Chondrocyte (in vitro differentiated cells): ENCODE data around the gene XKRX. TPM values are rescaled to one million over a fixed set of nuclear protein-coding genes. Genes with fewer than 3 reads are reported as not detected.

Experiments used
- DNase-seq: peaks from one replicate; pipeline ENCODE4 v3.0.0; 2021; ENCODE audit warnings: mixed read lengths, low spot score
- H3K27ac Mint-ChIP-seq: one replicate; pipeline ENCODE4 v1.8.0; 2021; ENCODE audit warnings: mild to moderate bottlenecking, moderate library complexity, mixed read lengths; ENCODE audit not compliant: unreplicated experiment
- H3K27me3 Mint-ChIP-seq: 2 replicates; pipeline ENCODE4 v1.8.0; 2021; ENCODE audit warnings: low read depth, mixed read lengths
- H3K36me3 Mint-ChIP-seq: 2 replicates; pipeline ENCODE4 v1.8.0; 2021; ENCODE audit warnings: low read depth, mixed read lengths
- H3K4me1 Mint-ChIP-seq: 2 replicates; pipeline ENCODE4 v1.8.0; 2021; ENCODE audit warnings: low read depth, mild to moderate bottlenecking, mixed read lengths
- H3K4me3 Mint-ChIP-seq: one replicate; pipeline ENCODE4 v1.8.0; 2021; ENCODE audit warnings: mild to moderate bottlenecking, moderate library complexity, mixed read lengths; ENCODE audit not compliant: unreplicated experiment
- H3K9me3 Mint-ChIP-seq: 2 replicates; pipeline ENCODE4 v1.8.0; 2021; ENCODE audit warnings: low read depth, mixed read lengths
- total RNA-seq: library from RNA; stranded (reverse); gene quantifications from 3 replicates; pipeline ENCODE4 v1.2.1, GENCODE V29; 2021
- TF ChIP-seq, protein P1 (sequence below): fragments of 200-600 bp; sonication (generic); IDR thresholded peaks from 2 replicates; pipeline ENCODE4 v1.5.0; 2021; ENCODE audit warnings: antibody characterized with exemption, mild to moderate bottlenecking, moderate library complexity

The XKRX gene
- total RNA-seq, 1 donor from 2014 or later = not detected

DNA sequence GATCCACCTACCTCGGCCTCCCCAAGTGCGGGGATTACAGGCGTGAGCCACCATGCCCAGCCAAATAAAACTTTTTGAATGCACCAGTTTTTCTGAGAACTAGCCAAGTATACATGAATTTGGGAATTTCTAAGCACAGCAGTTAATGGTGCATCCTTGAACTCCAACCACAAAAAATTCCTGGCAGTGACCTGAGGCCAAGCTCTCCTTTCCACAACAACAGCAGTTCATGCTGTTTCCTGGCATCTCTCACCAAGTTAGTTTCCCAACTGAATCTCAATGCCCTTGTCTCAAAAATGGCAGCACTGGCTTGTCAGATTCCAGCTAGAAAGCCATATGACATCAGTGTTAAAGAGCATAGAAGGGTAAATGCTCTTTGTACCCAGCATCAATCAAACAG, 15.9 kb upstream of the XKRX start:
- H3K27ac Mint-ChIP-seq = no peak overlapping the region

DNA sequence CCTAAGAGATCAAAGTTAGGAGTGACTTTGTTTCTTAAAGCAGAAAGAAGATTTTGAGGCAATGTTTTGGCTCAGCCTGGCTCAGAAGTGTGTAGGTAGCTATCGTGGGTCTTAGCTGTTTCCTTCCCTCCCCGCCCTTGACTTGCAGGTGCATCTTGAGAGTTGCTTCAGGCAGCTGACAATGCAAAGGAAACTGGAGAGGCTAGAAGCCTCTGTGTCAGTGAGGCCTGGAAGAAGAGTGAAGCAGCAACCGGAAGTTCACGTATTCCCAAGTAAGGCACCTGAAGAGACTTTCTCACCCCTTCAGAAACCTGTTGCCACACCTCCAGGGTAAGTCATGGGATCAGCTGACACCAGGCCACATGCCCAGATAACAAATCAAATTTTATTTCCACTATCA, 10.6 kb upstream of the XKRX start:
- TF ChIP-seq, protein P1, sequence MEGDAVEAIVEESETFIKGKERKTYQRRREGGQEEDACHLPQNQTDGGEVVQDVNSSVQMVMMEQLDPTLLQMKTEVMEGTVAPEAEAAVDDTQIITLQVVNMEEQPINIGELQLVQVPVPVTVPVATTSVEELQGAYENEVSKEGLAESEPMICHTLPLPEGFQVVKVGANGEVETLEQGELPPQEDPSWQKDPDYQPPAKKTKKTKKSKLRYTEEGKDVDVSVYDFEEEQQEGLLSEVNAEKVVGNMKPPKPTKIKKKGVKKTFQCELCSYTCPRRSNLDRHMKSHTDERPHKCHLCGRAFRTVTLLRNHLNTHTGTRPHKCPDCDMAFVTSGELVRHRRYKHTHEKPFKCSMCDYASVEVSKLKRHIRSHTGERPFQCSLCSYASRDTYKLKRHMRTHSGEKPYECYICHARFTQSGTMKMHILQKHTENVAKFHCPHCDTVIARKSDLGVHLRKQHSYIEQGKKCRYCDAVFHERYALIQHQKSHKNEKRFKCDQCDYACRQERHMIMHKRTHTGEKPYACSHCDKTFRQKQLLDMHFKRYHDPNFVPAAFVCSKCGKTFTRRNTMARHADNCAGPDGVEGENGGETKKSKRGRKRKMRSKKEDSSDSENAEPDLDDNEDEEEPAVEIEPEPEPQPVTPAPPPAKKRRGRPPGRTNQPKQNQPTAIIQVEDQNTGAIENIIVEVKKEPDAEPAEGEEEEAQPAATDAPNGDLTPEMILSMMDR = no peak
- no peaks in the 10 kb centered on the region for H3K36me3 Mint-ChIP-seq
- H3K4me3 Mint-ChIP-seq = no peak overlapping the region
- no peak overlapping the region for H3K27ac Mint-ChIP-seq
- no peaks in the 10 kb centered on the region for H3K27me3 Mint-ChIP-seq
- H3K4me1 Mint-ChIP-seq = no peaks in the 10 kb centered on the region
- peaks cover 7% of the 10 kb centered on the region for H3K9me3 Mint-ChIP-seq
- DNase-seq = no peak

More for the DNA sequence above, 15.9 kb upstream of the XKRX start:
- Mint-ChIP-seq H3K4me1 (no peaks in the 10 kb centered on the region), H3K4me3 (no peak overlapping the region), H3K9me3 (peaks cover 4% of the 10 kb centered on the region), H3K27me3 (no peaks in the 10 kb centered on the region), H3K36me3 (no peaks in the 10 kb centered on the region)
- TF ChIP-seq, protein P1 = no peak
- no peak for DNase-seq

DNA sequence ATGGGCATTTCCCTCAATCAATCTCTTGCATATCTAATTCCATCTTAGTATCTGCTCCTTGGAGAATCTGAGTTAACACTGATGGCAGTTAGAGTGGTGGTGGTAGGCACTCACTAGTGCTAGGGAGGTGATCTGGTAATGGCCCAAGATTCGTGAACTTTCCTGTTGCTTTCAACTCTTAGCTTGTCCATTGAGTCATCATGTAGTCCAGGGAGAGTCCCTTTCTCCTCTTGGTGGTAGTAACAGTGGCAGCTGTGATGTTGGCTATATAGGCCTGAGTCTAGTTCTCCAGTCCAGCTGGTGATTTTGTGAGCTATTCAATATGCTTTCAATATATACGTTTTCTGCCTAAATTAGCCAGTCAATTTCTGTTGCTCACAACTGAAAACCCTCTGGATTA, 7.0 kb upstream of the XKRX start:
- Mint-ChIP-seq H3K9me3 (peaks cover 19% of the 10 kb centered on the region), H3K27me3 (no peaks in the 10 kb centered on the region), H3K4me1 (no peaks in the 10 kb centered on the region), H3K36me3 (peaks cover 5% of the 10 kb centered on the region), H3K4me3 (no peak overlapping the region), H3K27ac (no peak overlapping the region)
- no peak for DNase-seq
- TF ChIP-seq, protein P1 = no peak

DNA sequence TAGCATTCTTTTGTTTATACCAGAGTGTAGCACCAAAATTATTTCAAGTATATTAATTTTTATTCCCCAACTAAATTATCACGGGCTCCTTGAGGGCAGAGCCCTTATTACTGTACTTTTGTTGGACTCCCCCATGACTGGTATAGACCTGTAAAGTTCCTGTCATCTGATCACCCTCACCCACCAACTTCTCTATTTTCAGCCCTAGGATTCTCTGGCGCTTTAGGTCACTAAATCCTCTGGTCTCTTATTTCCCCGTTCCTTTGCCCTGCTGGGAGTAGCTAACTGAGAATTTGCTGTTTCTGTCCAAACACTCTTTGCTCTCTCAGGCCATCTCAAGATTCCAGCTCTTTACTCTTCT, 3.2 kb upstream of the XKRX start:
- H3K9me3 Mint-ChIP-seq = peaks cover 14% of the 10 kb centered on the region
- TF ChIP-seq, protein P1 = no peak
- H3K4me3 Mint-ChIP-seq = no peak overlapping the region
- peaks cover 5% of the 10 kb centered on the region for H3K36me3 Mint-ChIP-seq
- no peaks in the 10 kb centered on the region for H3K27me3 Mint-ChIP-seq
- H3K4me1 Mint-ChIP-seq = peaks cover 5% of the 10 kb centered on the region
- DNase-seq = no peak
- H3K27ac Mint-ChIP-seq = no peak overlapping the region

DNA sequence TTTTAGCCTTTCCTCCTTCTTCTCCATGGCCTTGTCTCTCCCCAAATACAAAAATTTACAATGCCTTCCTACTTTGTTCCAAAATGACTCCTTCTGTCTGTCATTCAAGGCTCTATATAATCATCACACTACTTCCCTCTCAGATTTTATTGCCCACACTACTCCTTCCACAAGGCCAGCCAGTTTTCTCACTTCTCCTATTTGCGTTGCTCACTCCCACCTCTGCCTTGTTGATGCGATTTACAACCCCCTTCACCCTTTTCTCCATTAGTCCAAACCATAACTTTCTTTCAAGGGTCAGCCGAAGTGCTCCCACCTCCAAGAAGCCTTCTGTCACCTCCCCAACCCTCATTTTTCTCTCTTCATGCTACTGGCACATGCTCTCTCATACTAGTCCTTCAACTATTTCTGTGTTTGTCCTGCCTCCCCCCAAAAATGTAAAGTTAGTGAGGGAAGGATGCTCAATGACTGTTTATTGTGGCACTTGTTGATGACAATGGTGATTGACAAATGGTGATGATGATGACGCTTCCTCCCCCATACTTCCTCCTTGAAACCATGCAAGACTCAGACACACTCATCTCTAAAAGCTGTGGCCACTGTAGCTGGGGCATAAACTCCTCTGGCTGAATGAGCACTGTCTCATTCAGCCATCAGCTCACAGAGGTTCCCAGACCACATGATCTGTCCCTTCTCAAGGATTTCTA, 2.7 kb upstream of the XKRX start:
- H3K9me3 Mint-ChIP-seq = peaks cover 17% of the 10 kb centered on the region
- H3K27ac Mint-ChIP-seq = no peak overlapping the region
- peaks cover 5% of the 10 kb centered on the region for H3K36me3 Mint-ChIP-seq
- H3K4me1 Mint-ChIP-seq = peaks cover 5% of the 10 kb centered on the region
- no peak for DNase-seq
- no peaks in the 10 kb centered on the region for H3K27me3 Mint-ChIP-seq
- TF ChIP-seq, protein P1 = no peak
- no peak overlapping the region for H3K4me3 Mint-ChIP-seq
